ENCODE results near the gene ACMSD.

Gene ACMSD

DNA sequence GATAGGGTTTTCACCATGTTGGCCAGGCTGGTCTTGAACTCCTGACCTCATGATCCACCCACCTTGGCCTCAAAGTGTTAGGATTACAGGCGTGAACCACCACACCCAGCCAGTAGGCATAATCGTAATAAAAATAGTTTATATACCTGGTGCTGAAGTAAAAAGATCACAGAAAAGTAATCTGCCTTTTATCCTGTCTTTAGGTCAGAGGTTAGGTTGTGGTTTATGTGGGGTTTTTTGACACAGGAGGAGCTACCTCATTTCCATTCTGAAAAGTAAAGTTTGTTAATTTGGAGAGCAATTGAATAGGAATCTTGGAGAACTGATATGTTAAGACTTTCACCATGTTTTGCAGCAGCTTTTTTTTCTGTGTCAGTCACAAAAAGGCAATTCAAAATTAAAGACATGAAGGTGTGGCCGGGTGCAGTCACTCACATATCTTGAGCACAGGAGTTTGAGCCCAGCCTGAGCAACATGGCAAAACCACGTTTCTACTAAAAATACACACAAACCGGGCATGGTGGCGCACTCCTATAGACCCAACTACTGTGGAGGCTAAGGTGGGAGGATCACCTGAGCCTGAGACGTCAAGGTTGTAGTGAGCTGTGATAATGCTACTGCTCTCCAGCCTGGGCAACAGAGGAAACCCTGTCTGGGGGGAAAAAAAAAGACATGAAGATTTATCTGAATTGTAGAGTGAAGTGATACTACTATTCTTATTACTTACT, 111.7 kb downstream of the ACMSD start:
- no peak for DNase-seq (ENCODE audit: low read depth in 3 of 3)

DNA sequence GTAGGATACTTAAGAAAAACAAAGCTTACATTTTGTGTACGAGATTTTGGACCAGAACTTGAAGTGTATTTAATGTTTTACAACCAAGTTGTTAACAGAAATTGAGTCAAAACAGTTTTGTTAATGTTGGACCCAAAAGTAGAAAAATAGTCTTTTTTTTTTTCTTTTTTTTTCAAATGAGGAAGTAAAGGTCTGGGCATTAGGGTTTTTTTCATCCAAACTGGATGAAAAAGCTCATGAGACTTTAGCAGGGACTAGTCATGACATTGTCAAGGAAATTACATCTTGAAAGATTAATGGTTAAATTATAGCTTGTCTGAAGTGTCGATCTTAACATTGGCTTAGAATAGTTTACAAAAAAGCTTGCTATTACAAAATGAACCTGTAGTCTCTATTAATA, 112.5 kb downstream of the ACMSD start:
- DNase-seq (ENCODE audit: low read depth in 3 of 3), result no peak

Data from stimulated activated CD4-positive, alpha-beta T cell treated with anti-CD3 and anti-CD28 coated beads, TNF-alpha, amount 100 ng/mL, for 24 hours (primary cell).